HUES6 (cell line): ENCODE results near the gene SGK1.
"Not testable (repeated sequence)": the region's sequence is repeated elsewhere in the genome, so short reads cannot be mapped to it uniquely, and the experiment has no call there.

ENCODE experiments used
- H3K27ac ChIP-seq: 2 replicates; pipeline ENCODE4 v1.7.0; 2013; ENCODE audit warnings: low read depth, mild to moderate bottlenecking, low read length, inconsistent platforms
- H3K27me3 ChIP-seq: 2 replicates; pipeline ENCODE4 v1.6.1; 2013; ENCODE audit warnings: low read length; ENCODE audit not compliant: control insufficient read depth, insufficient read depth
- H3K36me3 ChIP-seq: 2 replicates; pipeline ENCODE4 v1.6.1; 2013; ENCODE audit warnings: low read length; ENCODE audit not compliant: control insufficient read depth, insufficient read depth
- H3K4me1 ChIP-seq: 2 replicates; pipeline ENCODE4 v1.6.1; 2013; ENCODE audit warnings: low read length; ENCODE audit not compliant: control insufficient read depth, insufficient read depth
- H3K4me3 ChIP-seq: 2 replicates; pipeline ENCODE4 v1.5.1; 2013; ENCODE audit warnings: low read depth, low read length
- H3K9ac ChIP-seq: one replicate; pipeline ENCODE4 v1.6.1; 2013; ENCODE audit warnings: mild to moderate bottlenecking, low read length
- H3K9me3 ChIP-seq: 2 replicates; pipeline ENCODE4 v1.6.1; 2013; ENCODE audit warnings: low read depth, low read length; ENCODE audit not compliant: control insufficient read depth, insufficient read depth

Gene SGK1

GRCh38 chr6:134307075-134307474 lies 10.8 kb downstream of the SGK1 start:
- Histone ChIP-seq H3K9me3 (no peaks in the 10 kb centered on the region), H3K27ac (no peak overlapping the region), H3K9ac (no peak overlapping the region), H3K36me3 (no peaks in the 10 kb centered on the region), H3K4me1 (peaks cover 12% of the 10 kb centered on the region; the same call in 1 of the 2 replicates), H3K4me3 (no peak overlapping the region), H3K27me3 (no peaks in the 10 kb centered on the region)

DNA sequence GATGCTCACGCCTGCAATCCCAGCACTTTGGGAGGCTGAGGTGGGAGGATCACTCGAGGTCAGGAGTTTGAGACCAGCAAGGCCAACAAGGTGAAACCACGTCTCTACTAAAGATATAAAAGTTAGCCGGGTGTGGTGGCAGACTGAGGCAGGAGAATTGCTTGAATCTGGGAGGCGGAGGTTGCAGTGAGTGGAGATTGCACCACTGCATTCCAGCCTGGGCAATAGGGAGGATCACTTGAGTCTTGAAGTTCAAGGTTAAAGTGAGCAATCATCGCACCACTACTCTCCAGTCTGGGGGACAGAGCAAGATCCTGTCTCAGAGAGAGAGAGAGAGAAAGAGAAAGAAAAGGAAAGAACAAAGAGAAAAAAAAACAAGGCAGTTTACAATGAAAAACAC lies 13.5 kb downstream of the SGK1 start:
- not testable (repeated sequence) for H3K36me3 ChIP-seq, H3K9ac ChIP-seq, H3K27me3 ChIP-seq, H3K27ac ChIP-seq, H3K9me3 ChIP-seq, H3K4me1 ChIP-seq, H3K4me3 ChIP-seq

GRCh38 chr6:134303891-134304290 lies 14.0 kb downstream of the SGK1 start:
- Histone ChIP-seq H3K27ac (no peak overlapping the region), H3K9ac (no peak overlapping the region), H3K9me3 (no peaks in the 10 kb centered on the region), H3K36me3 (no peaks in the 10 kb centered on the region), H3K4me3 (no peak overlapping the region), H3K4me1 (no peaks in the 10 kb centered on the region), H3K27me3 (no peaks in the 10 kb centered on the region)

GRCh38 chr6:134299236-134299635 lies 18.7 kb downstream of the SGK1 start:
- H3K4me1 ChIP-seq, result peaks cover 9% of the 10 kb centered on the region; the same call in 1 of the 2 replicates
- H3K27me3 ChIP-seq, result no peaks in the 10 kb centered on the region
- no peak overlapping the region for H3K9ac ChIP-seq
- H3K9me3 ChIP-seq, result no peaks in the 10 kb centered on the region
- H3K36me3 ChIP-seq, result no peaks in the 10 kb centered on the region
- H3K4me3 ChIP-seq, result no peak overlapping the region
- no peak overlapping the region for H3K27ac ChIP-seq

- no peak overlapping the region for H3K27ac ChIP-seq
- no peaks in the 10 kb centered on the region for H3K36me3 ChIP-seq
- H3K4me1 ChIP-seq, result peaks cover 9% of the 10 kb centered on the region; the same call in 1 of the 2 replicates
- H3K9me3 ChIP-seq, result no peaks in the 10 kb centered on the region
- H3K4me3 ChIP-seq, result no peak overlapping the region
- no peaks in the 10 kb centered on the region for H3K27me3 ChIP-seq
- no peak overlapping the region for H3K9ac ChIP-seq
Observed at GRCh38 chr6:134296762-134297161, 21.1 kb downstream of the SGK1 start.

DNA sequence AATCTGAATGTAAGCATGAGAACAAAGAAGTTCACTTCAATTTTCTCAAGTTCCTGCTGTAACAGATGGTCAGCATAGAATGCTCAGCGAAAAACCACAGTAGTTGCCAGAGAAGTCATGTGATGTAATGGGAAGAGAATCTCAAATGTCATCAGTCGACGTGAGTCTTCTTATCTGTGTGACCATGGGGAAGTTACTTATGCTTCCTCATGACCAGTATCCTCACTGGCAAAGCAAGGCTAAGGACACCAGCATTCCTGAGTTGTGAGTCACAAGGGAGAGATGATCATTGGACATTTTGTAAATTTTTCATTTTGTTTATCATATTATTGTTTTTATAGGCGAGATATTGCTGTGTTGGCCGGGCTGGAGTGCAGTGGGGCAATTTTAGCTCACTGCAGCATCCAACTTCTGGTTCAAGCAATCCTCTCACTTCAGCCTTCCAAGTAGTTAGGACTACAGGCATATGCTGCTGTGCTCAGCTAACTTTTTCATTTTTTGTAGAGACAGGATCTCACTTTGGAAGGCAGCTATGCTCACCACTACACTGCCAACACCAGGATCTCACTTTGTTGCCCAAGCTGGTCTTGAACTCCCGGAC lies 21.9 kb downstream of the SGK1 start:
- Histone ChIP-seq H3K4me1 (peaks cover 15% of the 10 kb centered on the region), H3K9ac (no peak overlapping the region), H3K27me3 (no peaks in the 10 kb centered on the region), H3K4me3 (no peak overlapping the region), H3K9me3 (no peaks in the 10 kb centered on the region), H3K36me3 (no peaks in the 10 kb centered on the region), H3K27ac (no peak overlapping the region)

DNA sequence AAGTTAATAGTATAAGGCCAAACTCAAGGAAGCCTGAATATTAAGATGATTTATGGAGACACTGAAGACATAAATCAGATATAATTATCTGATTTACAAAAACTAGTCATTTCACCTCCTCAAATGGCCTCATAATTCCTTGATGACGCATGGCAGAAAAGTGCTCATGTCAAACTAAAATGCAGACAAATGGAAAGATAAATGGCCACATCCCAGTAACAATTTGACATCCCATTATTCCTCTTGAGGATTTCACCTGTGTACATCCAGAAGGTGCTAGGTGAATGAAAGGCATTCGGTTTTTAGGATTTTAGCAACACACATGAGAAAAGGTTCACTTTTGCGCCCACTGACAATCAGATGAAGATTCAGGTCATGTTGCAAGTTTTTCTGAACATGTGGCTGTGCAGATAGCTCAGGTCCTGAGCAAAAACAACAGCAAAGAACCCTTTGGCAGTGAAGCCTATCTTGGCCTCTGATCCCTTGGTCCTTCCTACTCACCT lies 24.2 kb downstream of the SGK1 start:
- H3K27ac ChIP-seq, result no peak overlapping the region
- no peak overlapping the region for H3K9ac ChIP-seq
- H3K36me3 ChIP-seq, result no peaks in the 10 kb centered on the region
- H3K27me3 ChIP-seq, result no peaks in the 10 kb centered on the region
- H3K4me3 ChIP-seq, result no peak overlapping the region
- H3K4me1 ChIP-seq, result peaks cover 15% of the 10 kb centered on the region
- no peaks in the 10 kb centered on the region for H3K9me3 ChIP-seq

DNA sequence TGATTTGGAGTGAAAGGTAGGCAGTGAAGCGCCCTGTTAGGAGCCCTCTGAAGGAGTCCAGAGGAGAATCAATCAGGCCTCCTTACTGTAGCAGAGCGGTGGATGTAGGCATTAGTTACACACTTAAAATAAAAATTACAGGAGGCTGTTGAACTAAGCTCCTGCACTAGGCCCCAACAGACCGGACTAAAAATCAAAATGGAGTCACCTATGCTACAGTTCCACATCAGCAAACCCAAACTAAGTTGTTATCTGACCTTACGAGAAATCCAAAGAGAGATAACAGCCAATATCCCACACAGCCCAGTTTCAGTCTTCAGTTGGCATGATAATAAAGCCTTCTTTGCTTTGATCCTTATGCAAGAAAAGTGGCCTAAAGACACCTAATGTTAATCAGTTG lies 26.8 kb downstream of the SGK1 start:
- Histone ChIP-seq H3K27ac (no peak overlapping the region), H3K36me3 (no peaks in the 10 kb centered on the region)

DNA sequence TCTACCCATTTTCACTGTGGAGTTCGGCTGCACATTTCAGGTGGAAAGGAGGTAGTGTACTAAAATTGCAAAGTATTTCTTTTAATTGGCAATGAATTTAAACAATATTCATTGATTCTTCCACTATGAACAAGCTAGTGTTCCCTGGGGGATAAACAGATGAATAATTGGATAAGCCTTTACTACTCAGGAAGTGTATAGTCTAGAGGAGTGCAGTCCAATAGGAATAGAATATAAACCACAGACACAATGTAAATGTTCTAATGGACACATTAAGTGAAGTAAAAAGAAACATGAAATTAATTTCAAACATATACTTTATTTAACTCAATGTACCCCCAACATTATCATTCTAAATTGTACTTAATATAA lies 28.7 kb downstream of the SGK1 start:
- no peak overlapping the region for H3K4me3 ChIP-seq
- H3K36me3 ChIP-seq, result no peaks in the 10 kb centered on the region
- H3K27me3 ChIP-seq, result no peaks in the 10 kb centered on the region
- no peak overlapping the region for H3K9ac ChIP-seq
- H3K27ac ChIP-seq, result no peak overlapping the region
- no peaks in the 10 kb centered on the region for H3K9me3 ChIP-seq
- H3K4me1 ChIP-seq, result peaks cover 9% of the 10 kb centered on the region; the same call in 1 of the 2 replicates

More for the DNA sequence above, 26.8 kb downstream of the SGK1 start:
- Histone ChIP-seq H3K4me3 (no peak overlapping the region), H3K27me3 (no peaks in the 10 kb centered on the region), H3K9ac (no peak overlapping the region), H3K4me1 (peaks cover 15% of the 10 kb centered on the region), H3K9me3 (no peaks in the 10 kb centered on the region)

- Histone ChIP-seq H3K36me3 (no peaks in the 10 kb centered on the region), H3K27me3 (no peaks in the 10 kb centered on the region), H3K9me3 (no peaks in the 10 kb centered on the region), H3K9ac (no peak overlapping the region), H3K4me1 (peaks cover 9% of the 10 kb centered on the region; the same call in 1 of the 2 replicates), H3K27ac (no peak overlapping the region), H3K4me3 (no peak overlapping the region)
Observed at GRCh38 chr6:134288538-134289203, 29.2 kb downstream of the SGK1 start.

- Histone ChIP-seq H3K9ac (no peak overlapping the region), H3K9me3 (no peaks in the 10 kb centered on the region), H3K4me1 (peaks cover 9% of the 10 kb centered on the region; the same call in 1 of the 2 replicates), H3K36me3 (no peaks in the 10 kb centered on the region), H3K4me3 (no peak overlapping the region), H3K27me3 (no peaks in the 10 kb centered on the region), H3K27ac (no peak overlapping the region)
Observed at GRCh38 chr6:134287859-134288537, 29.9 kb downstream of the SGK1 start.
